ENCODE measurements around the gene CERKL.
A peak's percentile ranks its signal among the peaks of the same experiment; 100 is the strongest.
"Not testable (repeated sequence)": the region's sequence is repeated elsewhere in the genome, so short reads cannot be mapped to it uniquely, and the experiment has no call there.

CERKL gene, protein sequence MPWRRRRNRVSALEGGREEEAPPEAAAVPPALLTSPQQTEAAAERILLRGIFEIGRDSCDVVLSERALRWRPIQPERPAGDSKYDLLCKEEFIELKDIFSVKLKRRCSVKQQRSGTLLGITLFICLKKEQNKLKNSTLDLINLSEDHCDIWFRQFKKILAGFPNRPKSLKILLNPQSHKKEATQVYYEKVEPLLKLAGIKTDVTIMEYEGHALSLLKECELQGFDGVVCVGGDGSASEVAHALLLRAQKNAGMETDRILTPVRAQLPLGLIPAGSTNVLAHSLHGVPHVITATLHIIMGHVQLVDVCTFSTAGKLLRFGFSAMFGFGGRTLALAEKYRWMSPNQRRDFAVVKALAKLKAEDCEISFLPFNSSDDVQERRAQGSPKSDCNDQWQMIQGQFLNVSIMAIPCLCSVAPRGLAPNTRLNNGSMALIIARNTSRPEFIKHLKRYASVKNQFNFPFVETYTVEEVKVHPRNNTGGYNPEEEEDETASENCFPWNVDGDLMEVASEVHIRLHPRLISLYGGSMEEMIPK

DNA sequence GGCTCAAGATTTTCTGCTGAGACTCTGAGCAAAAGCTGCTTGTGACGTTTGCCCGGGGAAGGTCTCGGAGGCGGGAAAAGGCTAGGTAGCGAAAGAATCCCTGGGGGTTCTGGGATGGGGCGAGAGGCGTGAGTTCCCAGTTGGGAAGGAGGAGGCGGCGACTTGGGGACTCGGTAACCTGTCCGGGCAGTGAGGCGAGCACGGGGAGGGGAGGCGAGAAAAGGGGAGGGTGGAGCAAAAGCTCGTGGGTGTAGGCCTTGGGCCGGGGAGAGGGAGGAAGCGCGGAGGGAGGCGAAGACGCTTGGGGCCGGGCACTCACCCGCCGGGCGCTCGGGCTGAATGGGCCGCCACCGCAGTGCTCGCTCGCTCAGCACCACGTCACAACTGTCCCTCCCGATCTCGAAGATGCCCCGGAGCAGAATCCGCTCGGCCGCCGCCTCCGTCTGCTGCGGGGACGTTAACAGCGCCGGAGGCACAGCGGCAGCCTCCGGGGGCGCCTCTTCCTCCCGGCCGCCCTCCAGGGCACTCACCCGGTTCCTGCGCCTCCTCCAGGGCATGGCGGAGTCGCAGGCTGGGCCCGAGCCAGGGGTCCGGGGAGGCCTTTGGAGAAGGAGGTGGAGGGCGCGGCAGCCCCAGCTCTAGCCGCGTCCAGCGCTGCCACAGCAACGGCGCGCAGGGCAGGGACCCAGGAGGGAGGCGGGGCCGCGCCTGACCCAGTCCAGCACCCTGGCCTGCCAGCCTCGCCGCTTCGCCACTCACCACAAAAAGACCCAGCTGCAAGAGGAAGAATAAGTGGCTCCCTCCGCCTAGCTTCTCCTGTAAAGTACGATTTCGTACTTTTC is at the start of gene CERKL:
Gene CERKL (minus strand): TSS at position 656 of the 842 bp plus-strand sequence. CDS start 99 bp downstream, at position 557.
- peak; percentile 41 for DNase-seq

DNA sequence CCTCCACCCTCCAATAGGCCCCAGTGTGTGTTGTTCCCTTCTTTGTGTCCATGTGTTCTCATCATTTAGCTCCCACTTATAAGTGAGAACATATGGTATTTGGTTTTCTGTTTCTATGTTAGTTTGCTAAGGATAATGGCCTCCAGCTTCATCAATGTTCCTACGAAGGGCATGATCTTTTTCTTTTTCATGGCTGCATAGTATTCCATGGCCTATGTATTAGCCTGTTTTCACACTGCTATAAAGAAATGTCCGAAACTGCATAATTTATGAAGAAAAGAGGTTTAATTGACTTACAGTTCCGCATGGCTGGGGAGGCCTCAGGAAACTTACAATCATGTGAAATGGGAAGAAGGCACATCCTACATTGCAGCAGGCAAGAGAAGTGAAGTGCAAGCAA is 45.6 kb upstream of the CERKL start:
- DNase-seq = not testable (repeated sequence)

- DNase-seq = no peak
Observed at GRCh38 chr2:181698223-181698622, 41.3 kb upstream of the CERKL start.

DNA sequence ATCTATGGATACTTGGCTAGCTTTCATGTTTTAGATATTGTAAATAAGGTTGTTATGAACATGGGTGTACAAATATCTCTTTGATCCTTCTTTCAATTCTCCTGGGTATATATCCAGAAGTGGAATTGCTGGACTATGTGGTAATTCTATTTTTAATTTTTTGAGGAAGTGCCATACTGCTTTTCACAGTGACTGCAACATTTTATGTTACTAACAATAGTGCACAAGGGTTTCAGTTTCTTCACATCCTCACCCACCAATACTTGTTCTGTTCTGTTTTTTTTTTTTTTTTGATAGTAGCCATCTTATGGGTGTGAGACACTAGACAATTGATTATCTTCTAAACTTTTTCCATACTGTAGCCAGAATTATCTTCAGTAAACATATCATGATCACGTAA is 40.7 kb upstream of the CERKL start:
- DNase-seq = no peak

DNA sequence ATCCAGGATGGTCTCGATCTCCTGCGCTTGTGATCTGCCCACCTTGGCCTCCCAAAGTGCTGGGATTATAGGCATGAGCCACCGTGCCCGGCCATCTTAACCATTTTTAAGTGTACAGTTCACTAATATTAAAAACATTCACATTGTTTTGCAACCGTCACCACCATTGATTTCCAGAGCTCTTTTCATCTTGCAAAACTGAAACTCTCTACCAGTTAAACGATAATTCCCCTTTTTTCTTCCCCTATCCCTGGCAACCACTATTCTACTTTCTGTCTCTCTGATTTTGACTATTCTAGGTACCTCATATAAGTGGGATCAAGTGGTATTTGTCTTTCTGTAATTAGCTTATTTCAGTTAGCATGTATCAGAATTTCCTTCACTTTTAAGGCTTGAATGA is 40.2 kb upstream of the CERKL start:
- DNase-seq = no peak

DNA sequence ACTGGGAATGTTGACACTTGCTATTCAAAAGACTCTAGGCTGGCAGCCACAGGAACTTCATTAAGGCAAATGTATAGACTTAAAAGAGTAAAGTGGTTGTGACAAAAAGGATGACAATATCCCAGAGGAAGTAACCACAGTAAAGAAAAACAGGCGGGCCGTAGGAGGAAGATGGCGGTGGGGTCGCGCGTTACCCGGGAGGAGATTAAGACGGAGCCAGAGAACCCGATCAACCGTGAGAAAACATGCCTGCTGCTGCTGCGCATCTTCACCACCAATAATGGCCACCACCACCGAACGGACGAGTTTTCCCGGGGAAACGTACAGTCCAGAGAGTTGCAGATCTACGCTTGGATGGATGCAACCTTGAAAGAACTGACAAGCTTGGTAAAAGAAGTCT is 37.4 kb upstream of the CERKL start:
- DNase-seq = no peak

DNA sequence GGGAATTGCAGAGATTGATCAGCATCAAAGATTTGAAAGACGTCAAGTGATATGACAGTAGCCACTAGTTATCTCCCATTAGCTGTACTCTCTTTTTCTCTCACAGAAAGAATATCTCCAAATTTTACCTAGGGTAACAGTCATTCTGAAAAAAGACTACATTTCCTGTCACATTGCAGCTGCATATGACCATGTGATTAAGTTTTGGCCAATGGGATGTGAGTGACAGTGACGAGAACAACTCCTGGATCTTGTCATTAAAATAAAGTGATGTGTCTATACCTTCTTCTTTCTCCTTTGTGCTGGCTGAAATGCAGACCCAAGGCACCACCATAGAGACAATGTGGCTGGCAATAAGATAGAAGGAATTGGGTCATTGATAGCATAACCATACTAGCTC is 34.0 kb upstream of the CERKL start:
- DNase-seq = no peak

DNA sequence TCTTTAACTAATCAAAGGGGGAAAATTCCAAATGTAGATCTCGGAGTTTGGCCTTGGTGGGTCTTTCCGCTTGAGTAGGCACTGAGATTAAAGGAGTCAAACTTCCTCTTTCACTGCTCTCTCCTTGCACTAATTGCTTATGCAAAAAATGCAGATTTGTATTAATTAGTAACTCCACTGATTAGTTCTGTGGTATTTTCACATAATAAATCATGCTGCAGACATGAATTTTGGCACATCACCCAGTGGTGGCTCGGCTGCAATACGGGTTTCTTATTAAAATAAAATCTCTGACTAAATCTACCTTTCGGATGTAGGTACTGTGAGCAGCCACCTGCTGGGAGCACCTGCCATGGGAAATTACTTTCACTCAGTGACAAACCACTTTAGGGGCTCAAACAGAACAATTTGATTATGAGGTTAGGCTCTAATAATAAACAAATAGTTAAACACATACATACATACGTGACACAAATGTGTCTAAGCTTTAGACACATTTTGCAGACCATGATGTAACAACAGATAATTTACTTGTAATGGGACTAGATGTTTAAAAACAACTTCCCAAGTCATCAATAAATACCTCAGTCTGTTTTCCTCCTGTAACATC is 29.8 kb upstream of the CERKL start:
- DNase-seq = no peak

- DNase-seq = no peak
Observed at GRCh38 chr2:181685150-181685688, 28.3 kb upstream of the CERKL start.

DNA sequence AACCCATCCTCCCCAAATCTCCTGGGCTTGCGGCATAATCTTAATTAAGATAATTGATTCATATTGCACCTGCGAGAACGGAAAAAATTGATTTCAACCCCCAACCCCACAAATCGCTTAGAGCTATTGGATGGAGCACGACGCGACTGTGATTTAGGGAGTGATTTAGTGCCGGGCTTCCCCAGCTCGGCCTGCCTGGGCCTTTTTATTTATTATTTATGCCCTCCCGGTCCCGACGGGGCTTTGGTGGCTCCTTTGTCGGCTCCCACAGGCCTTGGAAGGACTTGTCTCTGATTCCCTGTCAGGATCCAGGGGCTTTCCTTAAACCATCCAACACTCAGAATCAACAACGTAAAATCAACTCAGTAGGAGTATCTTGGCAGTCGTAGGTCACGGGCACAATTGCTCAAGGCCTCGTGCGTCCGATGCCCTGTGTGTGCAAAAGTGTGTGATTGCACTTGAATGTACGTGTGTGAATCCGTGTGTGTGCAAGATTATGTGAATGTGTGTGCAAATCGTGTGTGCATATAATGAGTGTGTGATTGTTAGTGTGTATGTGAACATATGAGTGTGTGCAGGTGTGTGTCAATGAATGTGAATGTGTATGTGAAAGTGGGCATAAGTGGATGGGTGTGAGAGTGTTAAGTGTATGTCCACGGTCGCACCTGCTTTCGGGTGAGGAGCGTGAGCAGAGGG is 27.7 kb upstream of the CERKL start:
- DNase-seq = peak; percentile 2

GRCh38 chr2:181683518-181684453 is 26.9 kb upstream of the CERKL start:
- DNase-seq = peak; percentile 36

DNA sequence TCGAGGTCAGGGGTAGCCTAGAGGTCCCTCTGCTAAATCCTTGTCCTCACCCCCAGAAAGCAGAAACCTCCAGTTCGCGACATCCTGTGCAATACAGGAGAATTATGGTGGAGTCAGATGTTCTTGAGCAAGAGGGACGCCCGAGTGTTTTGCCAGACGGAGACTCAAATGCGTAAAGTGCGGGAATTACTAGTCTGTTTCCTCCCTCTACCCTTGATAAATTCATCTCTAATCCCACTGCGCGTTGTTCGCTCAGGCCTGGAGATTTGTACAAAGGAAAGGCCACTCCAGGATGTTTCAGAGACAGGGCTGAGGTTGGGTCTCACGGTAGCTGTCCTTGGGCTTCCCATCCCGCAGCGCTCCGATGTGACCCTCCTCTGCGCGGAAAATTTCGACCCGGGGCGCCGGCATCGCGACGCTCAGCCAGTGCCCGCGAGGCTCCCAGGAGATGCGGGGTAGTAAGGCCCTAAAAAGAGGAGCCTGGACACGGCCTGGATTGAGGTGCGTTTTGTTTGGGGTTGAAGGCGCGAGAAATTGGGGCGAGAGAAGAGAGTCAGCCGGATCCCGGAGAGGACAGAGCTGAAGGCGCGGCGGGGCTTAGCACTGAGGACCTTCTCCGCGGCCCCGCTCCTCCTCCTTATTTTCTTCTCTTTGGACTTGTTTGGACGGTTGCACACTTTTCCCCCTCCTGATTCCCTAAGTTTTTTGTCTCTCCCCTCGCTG is 26.1 kb upstream of the CERKL start:
- no peak for DNase-seq

- no peak for DNase-seq
Observed at GRCh38 chr2:181682026-181682789, 25.3 kb upstream of the CERKL start.

GRCh38 chr2:181680937-181681811 is 24.3 kb upstream of the CERKL start:
- peak; percentile 5 for DNase-seq

GRCh38 chr2:181680055-181680936 is 23.4 kb upstream of the CERKL start, which contains the start of gene NEUROD1:
Gene NEUROD1 (minus strand): TSS chr2:181680517. CDS start chr2:181678860, 1,657 bp downstream.
- DNase-seq = peak; percentile 40

GRCh38 chr2:181679544-181679979 is 22.7 kb upstream of the CERKL start:
- DNase-seq = no peak

DNA sequence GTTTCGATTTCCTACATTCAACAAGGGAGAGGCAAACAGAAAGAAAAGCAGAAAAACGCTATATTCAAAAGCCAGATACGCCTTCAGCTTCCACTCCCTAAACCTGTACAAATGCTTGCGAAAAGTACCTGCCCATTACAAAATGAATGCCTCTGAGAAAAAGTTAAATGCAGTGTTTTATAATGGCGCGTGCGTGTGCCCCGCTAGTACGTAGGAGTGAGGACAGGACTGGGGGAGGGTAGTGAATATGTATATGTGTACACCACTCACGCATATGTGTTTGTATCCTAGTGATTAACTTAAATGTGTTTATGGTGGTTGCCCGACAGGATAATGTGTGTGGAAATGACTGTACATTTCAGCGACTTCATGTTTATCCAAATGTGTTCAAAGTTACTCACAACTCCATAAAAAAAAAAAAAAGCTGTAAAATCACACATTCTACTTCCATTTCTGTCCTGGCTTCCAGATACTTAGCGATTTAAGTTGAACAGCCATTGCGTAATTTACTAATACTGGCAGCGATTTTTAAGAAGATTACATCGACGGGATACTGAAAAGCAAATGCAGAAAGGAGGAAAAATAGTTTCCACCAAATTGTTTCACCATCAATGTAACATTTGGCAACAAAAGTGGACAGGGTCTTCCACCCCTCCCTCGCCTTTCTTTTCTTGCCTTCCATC is 22.1 kb upstream of the CERKL start:
- no peak for DNase-seq
